Effector memory CD4-positive, alpha-beta T cell (primary cell): ENCODE data around the gene CFAP157.

Experiments used
- DNase-seq, 3 donors: peaks; one replicate each; pipeline ENCODE4 v3.0.0-alpha.2; 2020
- H3K27ac ChIP-seq: 2 replicates; pipeline ENCODE4 v1.7.0; 2013; ENCODE audit warnings: mild to moderate bottlenecking, low read length, moderate library complexity; ENCODE audit not compliant: insufficient read depth, poor library complexity, severe bottlenecking
- H3K27me3 ChIP-seq: replicated peaks from 2 replicates; pipeline ENCODE4 v1.7.0; 2013; ENCODE audit warnings: mild to moderate bottlenecking, low read length; ENCODE audit not compliant: insufficient read depth, control insufficient read depth, poor library complexity, severe bottlenecking
- H3K36me3 ChIP-seq: 2 replicates; pipeline ENCODE4 v1.7.0; 2013; ENCODE audit warnings: mild to moderate bottlenecking, low read length, moderate library complexity; ENCODE audit not compliant: control insufficient read depth, insufficient read depth
- H3K4me1 ChIP-seq: 2 replicates; pipeline ENCODE4 v1.7.0; 2013; ENCODE audit warnings: low read length, mild to moderate bottlenecking; ENCODE audit not compliant: control insufficient read depth, insufficient read depth, poor library complexity, severe bottlenecking
- H3K4me3 ChIP-seq: 2 replicates; pipeline ENCODE4 v1.7.0; 2013; ENCODE audit warnings: low read length, low read depth, mild to moderate bottlenecking; ENCODE audit not compliant: insufficient read depth, poor library complexity, severe bottlenecking
- H3K9me3 ChIP-seq: 2 replicates; pipeline ENCODE4 v1.7.0; 2013; ENCODE audit warnings: mild to moderate bottlenecking, low read length, moderate library complexity; ENCODE audit not compliant: control insufficient read depth

The CFAP157 gene

GRCh38 chr9:127723013-127723412, 16.2 kb downstream of the CFAP157 start:
- Histone ChIP-seq H3K27me3 (no peaks in the 10 kb centered on the region), H3K27ac (no peak overlapping the region), H3K9me3 (no peaks in the 10 kb centered on the region), H3K36me3 (no peaks in the 10 kb centered on the region), H3K4me3 (no peak overlapping the region), H3K4me1 (peaks cover 14% of the 10 kb centered on the region)
- no peak for DNase-seq

GRCh38 chr9:127723444-127723843, 16.7 kb downstream of the CFAP157 start:
- no peak overlapping the region for H3K4me3 ChIP-seq
- no peaks in the 10 kb centered on the region for H3K27me3 ChIP-seq
- DNase-seq, result no peak
- no peaks in the 10 kb centered on the region for H3K9me3 ChIP-seq
- H3K27ac ChIP-seq, result no peak overlapping the region
- no peaks in the 10 kb centered on the region for H3K36me3 ChIP-seq
- peaks cover 14% of the 10 kb centered on the region for H3K4me1 ChIP-seq

DNA sequence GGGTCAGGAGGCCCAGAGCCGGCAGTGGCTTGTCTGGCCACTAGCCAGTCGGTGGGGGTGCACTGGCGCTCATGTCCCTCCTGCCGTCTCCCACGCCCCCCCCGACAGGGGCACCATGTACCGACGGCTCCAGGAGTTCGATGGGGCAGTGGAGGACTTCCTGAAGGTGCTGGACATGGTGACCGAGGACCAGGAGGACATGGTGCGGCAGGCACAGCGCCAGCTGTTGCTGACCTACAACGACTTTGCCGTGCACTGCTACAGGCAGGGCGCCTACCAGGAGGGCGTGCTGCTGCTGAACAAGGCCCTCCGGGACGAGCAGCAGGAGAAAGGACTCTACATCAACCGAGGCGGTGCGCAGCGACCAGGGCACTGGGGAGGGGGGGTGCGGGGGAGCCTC, 17.2 kb downstream of the CFAP157 start:
- no peak overlapping the region for H3K27ac ChIP-seq
- peaks cover 14% of the 10 kb centered on the region for H3K4me1 ChIP-seq
- no peaks in the 10 kb centered on the region for H3K9me3 ChIP-seq
- H3K27me3 ChIP-seq, result no peaks in the 10 kb centered on the region
- H3K4me3 ChIP-seq, result no peak overlapping the region
- no peak for DNase-seq
- no peaks in the 10 kb centered on the region for H3K36me3 ChIP-seq

GRCh38 chr9:127726871-127727270, 20.1 kb downstream of the CFAP157 start:
- no peak for DNase-seq
- Histone ChIP-seq H3K36me3 (no peaks in the 10 kb centered on the region), H3K4me1 (no peaks in the 10 kb centered on the region), H3K27me3 (no peaks in the 10 kb centered on the region), H3K27ac (no peak overlapping the region), H3K9me3 (no peaks in the 10 kb centered on the region), H3K4me3 (no peak overlapping the region)

- no peak overlapping the region for H3K27ac ChIP-seq
- H3K27me3 ChIP-seq, result no peaks in the 10 kb centered on the region
- DNase-seq, result no peak
- H3K4me1 ChIP-seq, result no peaks in the 10 kb centered on the region
- H3K4me3 ChIP-seq, result no peak overlapping the region
- H3K9me3 ChIP-seq, result no peaks in the 10 kb centered on the region
- no peaks in the 10 kb centered on the region for H3K36me3 ChIP-seq
Measured at GRCh38 chr9:127728808-127729207, 22.0 kb downstream of the CFAP157 start.

DNA sequence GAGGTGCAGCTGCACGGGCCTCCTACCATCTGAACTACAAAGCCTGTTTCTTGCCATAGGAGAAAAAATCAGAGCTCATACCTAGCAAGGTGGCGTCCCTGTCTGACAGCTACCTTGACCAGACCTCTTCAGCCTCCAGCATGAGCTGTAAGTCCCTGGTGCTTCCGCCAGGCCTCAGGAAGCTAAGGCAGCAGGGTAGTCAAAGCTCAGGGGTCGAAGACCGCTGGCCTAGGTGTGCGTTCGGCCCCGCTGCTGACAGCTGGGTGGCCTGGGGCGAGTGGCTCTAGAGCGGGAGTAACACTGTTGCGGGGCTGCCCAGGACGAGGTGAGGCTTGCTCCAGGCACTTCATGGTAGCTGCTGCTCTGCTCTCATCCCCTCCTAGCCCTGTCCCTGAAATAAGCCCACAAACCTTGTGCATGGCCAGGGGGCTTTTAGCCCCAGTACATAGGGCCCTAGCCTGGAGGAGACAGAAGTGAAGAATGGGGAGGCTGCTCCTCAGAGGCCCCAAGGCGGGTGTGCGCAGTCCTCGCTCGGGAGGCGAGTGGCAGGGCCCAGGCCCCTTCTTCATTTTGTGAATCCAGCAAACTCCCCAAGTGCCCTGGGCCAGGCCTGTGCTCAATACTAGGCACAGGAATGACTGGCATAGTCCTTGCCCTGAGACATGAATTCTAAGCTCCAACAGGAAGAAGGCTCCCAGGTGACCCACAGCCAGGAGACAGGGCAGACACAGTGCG, 22.9 kb downstream of the CFAP157 start:
- H3K9me3 ChIP-seq, result no peaks in the 10 kb centered on the region
- no peaks in the 10 kb centered on the region for H3K36me3 ChIP-seq
- H3K27me3 ChIP-seq, result no peaks in the 10 kb centered on the region
- no peak for DNase-seq
- H3K4me3 ChIP-seq, result no peak overlapping the region
- H3K4me1 ChIP-seq, result peaks cover 5% of the 10 kb centered on the region
- H3K27ac ChIP-seq, result no peak overlapping the region

DNA sequence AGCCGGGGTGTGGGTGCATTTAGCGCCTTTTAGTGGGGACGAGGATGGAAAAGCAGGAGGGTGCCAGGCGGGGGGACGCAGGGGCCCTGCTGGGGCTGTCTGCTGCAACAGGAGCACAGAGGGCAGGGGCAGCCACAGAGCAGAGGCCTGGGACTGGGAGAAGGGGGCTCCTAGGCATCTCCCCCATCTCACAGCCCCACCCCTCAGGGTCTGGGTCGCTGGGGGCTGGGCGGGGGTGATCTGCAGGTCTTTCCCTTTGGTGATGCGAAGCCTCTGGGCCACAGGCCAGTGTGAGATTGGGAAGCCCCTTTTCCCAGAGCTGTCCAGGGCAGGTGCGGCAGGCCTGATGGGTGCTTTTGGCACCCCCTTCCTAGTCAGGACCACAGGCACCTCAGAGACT, 23.5 kb downstream of the CFAP157 start:
- H3K27me3 ChIP-seq, result no peaks in the 10 kb centered on the region
- H3K9me3 ChIP-seq, result no peaks in the 10 kb centered on the region
- DNase-seq, result no peak
- H3K4me1 ChIP-seq, result peaks cover 5% of the 10 kb centered on the region
- H3K27ac ChIP-seq, result no peak overlapping the region
- no peaks in the 10 kb centered on the region for H3K36me3 ChIP-seq
- no peak overlapping the region for H3K4me3 ChIP-seq

DNA sequence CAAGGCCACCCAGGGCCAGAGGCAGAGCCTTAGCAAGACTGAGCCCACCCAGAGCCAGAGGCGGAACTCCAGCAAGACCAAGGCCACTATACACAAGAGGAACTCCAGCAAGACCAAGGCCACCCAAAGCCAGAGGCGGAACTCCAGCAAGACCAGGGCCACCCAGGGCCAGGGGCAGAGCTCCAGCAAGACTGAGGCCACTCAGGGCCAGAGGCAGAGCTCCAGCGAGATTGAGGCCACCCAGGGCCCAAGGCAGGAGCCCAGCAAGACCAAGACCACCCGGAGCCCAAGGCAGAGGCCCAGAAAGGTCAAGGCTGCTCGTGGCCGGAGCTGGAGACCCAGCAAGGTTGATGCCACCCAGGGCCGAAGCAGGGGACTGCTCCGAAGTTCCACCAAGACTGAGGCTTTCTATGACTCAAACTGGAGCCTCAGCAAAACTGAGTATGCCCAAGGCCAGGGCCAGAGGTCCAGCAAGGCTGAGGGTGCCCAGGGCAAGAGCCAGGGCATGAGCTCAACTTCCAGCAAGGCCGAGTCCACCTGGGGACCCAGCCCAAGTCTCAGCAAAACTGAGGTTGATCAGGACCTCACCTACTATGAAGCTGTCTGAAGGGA, 24.1 kb downstream of the CFAP157 start:
- H3K27me3 ChIP-seq, result no peaks in the 10 kb centered on the region
- peaks cover 11% of the 10 kb centered on the region for H3K4me1 ChIP-seq
- H3K4me3 ChIP-seq, result no peak overlapping the region
- no peak for DNase-seq
- no peaks in the 10 kb centered on the region for H3K9me3 ChIP-seq
- no peak overlapping the region for H3K27ac ChIP-seq
- no peaks in the 10 kb centered on the region for H3K36me3 ChIP-seq

DNA sequence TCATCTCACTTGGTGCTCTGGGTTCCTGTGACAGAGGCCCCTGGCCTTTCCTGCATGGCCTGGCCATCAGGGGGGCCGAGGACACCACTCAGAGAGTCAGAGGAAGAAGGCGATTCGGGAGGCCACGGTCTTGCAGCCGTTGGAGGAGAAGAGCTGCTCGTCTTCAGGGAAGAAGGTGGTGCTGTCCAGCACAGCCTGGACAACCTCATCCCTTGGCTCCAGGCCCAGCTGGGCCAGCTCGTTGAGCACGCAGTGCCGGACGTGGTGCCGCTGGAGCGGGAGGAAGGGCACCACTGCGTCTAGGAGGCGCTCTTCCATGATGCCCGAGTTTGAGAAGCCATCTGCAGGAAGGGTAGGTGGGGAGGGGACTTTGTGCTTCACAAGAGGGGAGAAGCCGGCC, 25.1 kb downstream of the CFAP157 start:
- DNase-seq, result no peak
- no peaks in the 10 kb centered on the region for H3K9me3 ChIP-seq
- H3K27ac ChIP-seq, result no peak overlapping the region
- H3K4me1 ChIP-seq, result peaks cover 12% of the 10 kb centered on the region
- H3K27me3 ChIP-seq, result no peaks in the 10 kb centered on the region
- H3K4me3 ChIP-seq, result no peak overlapping the region
- H3K36me3 ChIP-seq, result no peaks in the 10 kb centered on the region

- Histone ChIP-seq H3K4me1 (peaks cover 12% of the 10 kb centered on the region), H3K27ac (no peak overlapping the region), H3K36me3 (no peaks in the 10 kb centered on the region), H3K27me3 (no peaks in the 10 kb centered on the region), H3K9me3 (no peaks in the 10 kb centered on the region), H3K4me3 (no peak overlapping the region)
- no peak for DNase-seq
Measured at GRCh38 chr9:127732444-127732843, 25.7 kb downstream of the CFAP157 start.
